Activated B cell treated with CpG ODN at 0.5 μM for 24 hours (primary cell): ENCODE results near the gene LDLRAP1. TPM values are rescaled to one million over a fixed set of nuclear protein-coding genes. Genes with fewer than 3 reads are reported as not detected.

Experiments
- ATAC-seq: fragments of 200-7000 bp; cut with Tn5 transposase; one replicate; pipeline ENCODE4 v1.10.0; 2021; ENCODE audit warnings: low read depth, mild to moderate bottlenecking, moderate library complexity
- CTCF ChIA-PET: fragments of 350-600 bp; sonication (Branson Sonifier 250); formaldehyde crosslinking; loops from one replicate; lab custom pipeline; 2021; ENCODE audit warnings: antibody characterized with exemption; lab: Charles Lee
- POLR2A ChIA-PET: fragments of 350-600 bp; sonication (Branson Sonifier 250); formaldehyde crosslinking; loops from one replicate; lab custom pipeline; 2021; ENCODE audit warnings: antibody characterized with exemption; lab: Charles Lee
- DNase-seq: peaks from one replicate; pipeline ENCODE4 v3.0.0; 2022
- H3K27ac Mint-ChIP-seq: one replicate; pipeline ENCODE4 v1.8.0; 2020; ENCODE audit warnings: mixed read lengths
- H3K27me3 Mint-ChIP-seq: one replicate; pipeline ENCODE4 v1.8.0; 2021; ENCODE audit warnings: mixed read lengths
- H3K36me3 Mint-ChIP-seq: one replicate; pipeline ENCODE4 v1.8.0; 2021; ENCODE audit warnings: low read depth, mixed read lengths
- H3K4me1 Mint-ChIP-seq: one replicate; pipeline ENCODE4 v1.8.0; 2021; ENCODE audit warnings: mixed read lengths
- H3K4me3 Mint-ChIP-seq: one replicate; pipeline ENCODE4 v1.8.0; 2020; ENCODE audit warnings: mild to moderate bottlenecking, mixed read lengths
- H3K9me3 Mint-ChIP-seq: one replicate; pipeline ENCODE4 v1.8.0; 2020; ENCODE audit warnings: mixed read lengths
- intact Hi-C: fragments of 100-400 bp; cut with micrococcal nuclease; formaldehyde crosslinking; loops from one replicate; pipeline ENCODE4 v1.15.1; 2024
- total RNA-seq: library from RNA; stranded (reverse); gene quantifications from 2 replicates; pipeline ENCODE4 v1.2.3, GENCODE V29; 2022
- TF ChIP-seq, protein P1 (sequence below): fragments of 200-600 bp; IDR thresholded peaks from one replicate; pipeline ENCODE4 v1.8.0; 2022; ENCODE audit warnings: antibody characterized with exemption, mild to moderate bottlenecking

The LDLRAP1 gene
- 8.7 and 10.8 TPM in 2 replicates for total RNA-seq

- ChIA-PET CTCF (no interaction called here), POLR2A (interaction anchor here (1.1 kb wide), 1 partner anchor 296 kb away, joined by 3 read pairs; the partner anchor contains the start of gene RSRP1)
- intact Hi-C loops: loop anchor here (2.0 kb wide), 1 partner anchor 65 kb away; no protein-coding TSS in a partner anchor
- no peak within 1 kb of the TSS for H3K27ac Mint-ChIP-seq
- DNase-seq: peak; percentile 69
- TF ChIP-seq, protein P1, sequence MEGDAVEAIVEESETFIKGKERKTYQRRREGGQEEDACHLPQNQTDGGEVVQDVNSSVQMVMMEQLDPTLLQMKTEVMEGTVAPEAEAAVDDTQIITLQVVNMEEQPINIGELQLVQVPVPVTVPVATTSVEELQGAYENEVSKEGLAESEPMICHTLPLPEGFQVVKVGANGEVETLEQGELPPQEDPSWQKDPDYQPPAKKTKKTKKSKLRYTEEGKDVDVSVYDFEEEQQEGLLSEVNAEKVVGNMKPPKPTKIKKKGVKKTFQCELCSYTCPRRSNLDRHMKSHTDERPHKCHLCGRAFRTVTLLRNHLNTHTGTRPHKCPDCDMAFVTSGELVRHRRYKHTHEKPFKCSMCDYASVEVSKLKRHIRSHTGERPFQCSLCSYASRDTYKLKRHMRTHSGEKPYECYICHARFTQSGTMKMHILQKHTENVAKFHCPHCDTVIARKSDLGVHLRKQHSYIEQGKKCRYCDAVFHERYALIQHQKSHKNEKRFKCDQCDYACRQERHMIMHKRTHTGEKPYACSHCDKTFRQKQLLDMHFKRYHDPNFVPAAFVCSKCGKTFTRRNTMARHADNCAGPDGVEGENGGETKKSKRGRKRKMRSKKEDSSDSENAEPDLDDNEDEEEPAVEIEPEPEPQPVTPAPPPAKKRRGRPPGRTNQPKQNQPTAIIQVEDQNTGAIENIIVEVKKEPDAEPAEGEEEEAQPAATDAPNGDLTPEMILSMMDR: no peak
- no peaks in the 10 kb centered on the region for H3K9me3 Mint-ChIP-seq
- H3K27me3 Mint-ChIP-seq: peaks cover 1% of the 10 kb centered on the region
- H3K4me3 Mint-ChIP-seq: peak within 1 kb of the TSS; percentile 74
- peak; percentile 97 for ATAC-seq
- peaks cover 36% of the 10 kb centered on the region for H3K4me1 Mint-ChIP-seq
- H3K36me3 Mint-ChIP-seq: no peaks in the 10 kb centered on the region
Measured at GRCh38 chr1:25543425-25544242, at the start of gene LDLRAP1. LDLRAP1 (plus strand) TSS chr1:25543606; CDS start chr1:25543699, 93 bp downstream.

DNA sequence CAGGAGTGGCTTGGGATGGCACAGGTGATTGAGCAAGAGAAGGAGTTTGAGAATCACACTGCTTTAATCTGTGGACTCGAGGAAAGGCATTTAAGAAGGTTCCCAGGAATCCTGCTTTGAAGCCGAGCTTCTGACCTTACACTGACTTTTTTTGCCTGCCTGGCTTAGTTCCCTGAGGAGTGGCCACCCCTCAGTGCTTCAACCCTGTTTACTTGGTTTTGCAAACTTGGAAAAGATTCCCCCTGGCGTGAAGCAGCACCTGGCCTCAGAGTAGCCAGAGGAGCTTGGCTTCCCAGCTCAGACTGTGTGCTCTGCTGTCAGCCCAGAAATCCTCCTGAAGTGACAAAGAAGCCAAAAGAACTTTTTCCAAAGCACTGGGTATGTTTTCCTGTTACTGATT is 48.5 kb upstream of the LDLRAP1 start:
- H3K27ac Mint-ChIP-seq: no peak overlapping the region
- H3K4me1 Mint-ChIP-seq: no peaks in the 10 kb centered on the region
- no peak for DNase-seq
- POLR2A ChIA-PET: no interaction called here
- CTCF ChIA-PET: no interaction called here
- H3K9me3 Mint-ChIP-seq: no peaks in the 10 kb centered on the region
- ATAC-seq: no peak
- H3K27me3 Mint-ChIP-seq: no peaks in the 10 kb centered on the region
- intact Hi-C loops: no loop called here
- peaks cover 83% of the 10 kb centered on the region for H3K36me3 Mint-ChIP-seq
- TF ChIP-seq, protein P1: no peak
- no peak overlapping the region for H3K4me3 Mint-ChIP-seq

- DNase-seq (no peak), ATAC-seq (no peak)
- Mint-ChIP-seq H3K9me3 (no peaks in the 10 kb centered on the region), H3K4me1 (peaks cover 10% of the 10 kb centered on the region), H3K27ac (no peak overlapping the region), H3K27me3 (no peaks in the 10 kb centered on the region), H3K4me3 (no peak overlapping the region), H3K36me3 (peaks cover 50% of the 10 kb centered on the region)
- TF ChIP-seq, protein P1: no peak
- POLR2A ChIA-PET: no interaction called here
- CTCF ChIA-PET: no interaction called here
- intact Hi-C loops: no loop called here
Measured at GRCh38 chr1:25500694-25501093, 42.7 kb upstream of the LDLRAP1 start.

DNA sequence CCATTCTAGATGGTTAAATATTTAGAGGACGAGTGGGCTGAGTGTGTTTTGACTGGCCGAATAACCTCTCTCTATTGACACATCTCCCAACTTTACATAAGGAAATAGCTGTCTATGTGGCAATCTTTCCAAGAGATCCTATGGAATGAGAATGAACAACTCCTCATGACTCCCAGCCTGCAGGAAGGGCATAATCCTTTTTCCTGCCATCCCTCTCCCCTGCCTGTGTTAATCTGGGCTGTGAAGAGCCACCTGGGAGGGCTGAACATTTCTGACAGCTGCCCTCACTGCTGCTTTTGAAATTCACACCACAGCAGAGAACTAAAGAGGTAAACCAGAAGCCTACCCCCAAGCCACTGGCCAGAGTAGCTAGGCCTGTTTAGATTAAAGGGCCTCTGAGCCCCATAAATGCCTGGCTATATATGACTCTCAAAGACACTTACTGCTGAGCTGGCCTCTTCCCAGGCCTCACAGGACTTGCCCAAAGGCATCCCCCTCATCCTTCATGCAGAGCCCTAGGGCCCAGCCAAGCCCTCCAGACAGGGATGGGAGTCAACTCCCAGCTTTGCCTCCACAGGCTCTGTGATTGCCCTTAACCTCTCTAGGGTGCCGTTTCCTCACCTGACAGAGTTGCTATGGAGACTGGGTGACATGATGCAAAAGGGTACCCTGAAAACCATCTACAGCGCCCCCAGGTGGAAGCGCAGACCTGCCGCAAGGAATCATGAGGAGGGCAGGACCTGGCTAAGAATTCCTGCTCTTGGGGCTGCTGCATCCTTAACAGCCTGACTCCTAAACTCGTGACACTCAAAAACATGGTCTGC is 42.0 kb upstream of the LDLRAP1 start:
- POLR2A ChIA-PET: no interaction called here
- peaks cover 43% of the 10 kb centered on the region for H3K36me3 Mint-ChIP-seq
- no peak overlapping the region for H3K4me3 Mint-ChIP-seq
- DNase-seq: no peak
- H3K27ac Mint-ChIP-seq: no peak overlapping the region
- CTCF ChIA-PET: interaction anchor here (1.9 kb wide), 1 partner anchor 309 kb away, joined by 8 read pairs; no protein-coding TSS in a partner anchor
- H3K27me3 Mint-ChIP-seq: peaks cover 3% of the 10 kb centered on the region
- no peak for ATAC-seq
- intact Hi-C loops: no loop called here
- H3K9me3 Mint-ChIP-seq: no peaks in the 10 kb centered on the region
- peaks cover 10% of the 10 kb centered on the region for H3K4me1 Mint-ChIP-seq
- TF ChIP-seq, protein P1: no peak
